DOHH2 (cell line): ENCODE results near the gene STAP2.

Experiments used
- H3F3A ChIP-seq: fragments of 200-600 bp; sonication (generic), shearing (Covaris generic); 2 replicates; pipeline ENCODE4 v1.6.0; 2016; ENCODE audit warnings: antibody characterized with exemption, mild to moderate bottlenecking; ENCODE audit not compliant: control insufficient read depth, insufficient read depth
- H3K27ac ChIP-seq: fragments of 200-600 bp; sonication (generic); 2 replicates; pipeline ENCODE4 v1.5.1; 2014; ENCODE audit warnings: low read depth, mild to moderate bottlenecking, low read length, moderate library complexity
- H3K27me3 ChIP-seq: fragments of 200-600 bp; sonication (generic); 2 replicates; pipeline ENCODE4 v1.6.1; 2014; ENCODE audit warnings: mild to moderate bottlenecking, low read length, mixed read lengths; ENCODE audit not compliant: control insufficient read depth
- H3K36me3 ChIP-seq: fragments of 200-600 bp; sonication (generic); 2 replicates; pipeline ENCODE4 v1.6.1; 2014; ENCODE audit warnings: mild to moderate bottlenecking, low read length, moderate library complexity, mixed read lengths; ENCODE audit not compliant: control insufficient read depth
- H3K4me1 ChIP-seq: fragments of 200-600 bp; sonication (generic); 2 replicates; pipeline ENCODE4 v1.6.1; 2014; ENCODE audit warnings: mild to moderate bottlenecking, low read length, mixed read lengths; ENCODE audit not compliant: control insufficient read depth
- H3K4me2 ChIP-seq: fragments of 200-600 bp; sonication (generic); 2 replicates; pipeline ENCODE4 v1.6.0; 2014; ENCODE audit warnings: mild to moderate bottlenecking, low read length, moderate library complexity
- H3K4me3 ChIP-seq: fragments of 200-600 bp; sonication (generic); 2 replicates; pipeline ENCODE4 v1.5.1; 2014; ENCODE audit warnings: mild to moderate bottlenecking, low read length, mixed read lengths
- H3K79me2 ChIP-seq: fragments of 200-600 bp; sonication (generic); 2 replicates; pipeline ENCODE4 v1.6.1; 2014; ENCODE audit warnings: mild to moderate bottlenecking, low read length, mixed read lengths; ENCODE audit not compliant: control insufficient read depth
- H3K9me2 ChIP-seq: fragments of 200-600 bp; sonication (generic); replicated peaks from 2 replicates; pipeline ENCODE4 v1.6.1; 2014; ENCODE audit warnings: mild to moderate bottlenecking, low read length, mixed read lengths; ENCODE audit not compliant: control insufficient read depth
- H3K9me3 ChIP-seq: fragments of 200-600 bp; sonication (generic); 2 replicates; pipeline ENCODE4 v1.6.1; 2014; ENCODE audit warnings: antibody characterized with exemption, low read length, mixed read lengths; ENCODE audit not compliant: control insufficient read depth, insufficient read depth
- H4K20me1 ChIP-seq: fragments of 200-600 bp; sonication (generic); 2 replicates; pipeline ENCODE4 v1.6.0; 2014; ENCODE audit warnings: low read depth, mild to moderate bottlenecking, antibody characterized with exemption, low read length, moderate library complexity; ENCODE audit not compliant: control insufficient read depth, insufficient read depth
- CTCF ChIP-seq: fragments of 200-600 bp; sonication (generic); IDR thresholded peaks from one replicate; pipeline ENCODE4 v1.5.1; 2014; ENCODE audit warnings: antibody characterized with exemption, mild to moderate bottlenecking, low read depth, low read length; ENCODE audit not compliant: poor library complexity, severe bottlenecking
- EZH2phosphoT487 ChIP-seq: fragments of 200-600 bp; sonication (generic); IDR thresholded peaks from 2 replicates; pipeline ENCODE4 v1.6.1; 2017; ENCODE audit warnings: borderline replicate concordance, mild to moderate bottlenecking, antibody characterized with exemption, low read length, moderate library complexity, mixed read lengths

Gene STAP2

GRCh38 chr19:4343370-4344307 lies 5.0 kb upstream of the STAP2 start, which contains the start of gene MPND:
Gene MPND, plus strand, starts transcription at chr19:4343562. Its CDS starts 32 bp downstream, at chr19:4343594.
- Histone ChIP-seq H4K20me1 (no peaks in the 10 kb centered on the region), H3K4me2 (peak within 1 kb of the TSS; percentile 99), H3K36me3 (peaks cover 3% of the 10 kb centered on the region; the same call in 1 of the 2 replicates), H3F3A (no peaks in the 10 kb centered on the region), H3K9me2 (no peaks in the 10 kb centered on the region), H3K79me2 (peaks cover 8% of the 10 kb centered on the region), H3K27ac (peak within 1 kb of the TSS; percentile 78), H3K4me3 (peak within 1 kb of the TSS; percentile 96), H3K9me3 (no peaks in the 10 kb centered on the region), H3K27me3 (no peaks in the 10 kb centered on the region), H3K4me1 (peaks cover 16% of the 10 kb centered on the region)
- no peak for TF ChIP-seq EZH2phosphoT487
- TF ChIP-seq CTCF = no peak

- H3K4me2 ChIP-seq = peak overlapping the region; percentile 99
- H3K9me3 ChIP-seq = no peaks in the 10 kb centered on the region
- H4K20me1 ChIP-seq = no peaks in the 10 kb centered on the region
- no peaks in the 10 kb centered on the region for H3K27me3 ChIP-seq
- H3K4me1 ChIP-seq = peaks cover 24% of the 10 kb centered on the region
- H3K27ac ChIP-seq = peak overlapping the region; percentile 78
- no peaks in the 10 kb centered on the region for H3K9me2 ChIP-seq
- peaks cover 3% of the 10 kb centered on the region; the same call in 1 of the 2 replicates for H3K36me3 ChIP-seq
- peak; percentile 44 for TF ChIP-seq CTCF
- no peak for TF ChIP-seq EZH2phosphoT487
- H3K4me3 ChIP-seq = peak overlapping the region; percentile 96
- H3K79me2 ChIP-seq = peaks cover 8% of the 10 kb centered on the region
- no peaks in the 10 kb centered on the region for H3F3A ChIP-seq
Observed at GRCh38 chr19:4342615-4343369, 4.2 kb upstream of the STAP2 start.

- H3K4me2 ChIP-seq = peak overlapping the region; percentile 88
- peaks cover 24% of the 10 kb centered on the region for H3K4me1 ChIP-seq
- H4K20me1 ChIP-seq = no peaks in the 10 kb centered on the region
- H3K79me2 ChIP-seq = peaks cover 8% of the 10 kb centered on the region
- no peaks in the 10 kb centered on the region for H3F3A ChIP-seq
- no peaks in the 10 kb centered on the region for H3K9me2 ChIP-seq
- peak overlapping the region; percentile 96 for H3K4me3 ChIP-seq
- no peaks in the 10 kb centered on the region for H3K9me3 ChIP-seq
- peaks cover 3% of the 10 kb centered on the region; the same call in 1 of the 2 replicates for H3K36me3 ChIP-seq
- H3K27ac ChIP-seq = peak overlapping the region; percentile 24; the same call in 1 of the 2 replicates
- H3K27me3 ChIP-seq = no peaks in the 10 kb centered on the region
- TF ChIP-seq EZH2phosphoT487 (no peak), CTCF (no peak)
Observed at GRCh38 chr19:4342314-4342614, 3.6 kb upstream of the STAP2 start.
